Activated T-helper 17 cell treated with anti-CD3 and anti-CD28 coated beads, Interleukin-2, amount 50 U/mL, for 72 hours (primary cell): ENCODE measurements around the gene JAG2. TPM values are rescaled to one million over a fixed set of nuclear protein-coding genes. Genes with fewer than 3 reads are reported as not detected.

ENCODE experiments used
- ATAC-seq: fragments of 150-1000 bp; cut with Tn5 transposase; replicated peaks from 2 replicates; pipeline ENCODE4 v1.10.0; 2021; ENCODE audit warnings: mild to moderate bottlenecking, moderate library complexity
- H3K27ac Mint-ChIP-seq: one replicate; pipeline ENCODE4 v1.8.0; 2022; ENCODE audit warnings: mixed read lengths
- H3K27me3 Mint-ChIP-seq: one replicate; pipeline ENCODE4 v1.8.0; 2022; ENCODE audit warnings: mixed read lengths
- H3K36me3 Mint-ChIP-seq: one replicate; pipeline ENCODE4 v1.8.0; 2022; ENCODE audit warnings: low read depth, mild to moderate bottlenecking, mixed read lengths
- H3K4me1 Mint-ChIP-seq: one replicate; pipeline ENCODE4 v1.8.0; 2022; ENCODE audit warnings: mixed read lengths
- H3K4me3 Mint-ChIP-seq: one replicate; pipeline ENCODE4 v1.8.0; 2022; ENCODE audit warnings: mild to moderate bottlenecking, mixed read lengths
- H3K9me3 Mint-ChIP-seq: one replicate; pipeline ENCODE4 v1.8.0; 2022; ENCODE audit warnings: mixed read lengths
- total RNA-seq, 2 donors: library from RNA; stranded (reverse); gene quantifications; one replicate each; pipeline ENCODE4 v1.2.3, GENCODE V29; 2022

Gene JAG2
- total RNA-seq, 2 donors from 2014 or later: 2.5 TPM

DNA sequence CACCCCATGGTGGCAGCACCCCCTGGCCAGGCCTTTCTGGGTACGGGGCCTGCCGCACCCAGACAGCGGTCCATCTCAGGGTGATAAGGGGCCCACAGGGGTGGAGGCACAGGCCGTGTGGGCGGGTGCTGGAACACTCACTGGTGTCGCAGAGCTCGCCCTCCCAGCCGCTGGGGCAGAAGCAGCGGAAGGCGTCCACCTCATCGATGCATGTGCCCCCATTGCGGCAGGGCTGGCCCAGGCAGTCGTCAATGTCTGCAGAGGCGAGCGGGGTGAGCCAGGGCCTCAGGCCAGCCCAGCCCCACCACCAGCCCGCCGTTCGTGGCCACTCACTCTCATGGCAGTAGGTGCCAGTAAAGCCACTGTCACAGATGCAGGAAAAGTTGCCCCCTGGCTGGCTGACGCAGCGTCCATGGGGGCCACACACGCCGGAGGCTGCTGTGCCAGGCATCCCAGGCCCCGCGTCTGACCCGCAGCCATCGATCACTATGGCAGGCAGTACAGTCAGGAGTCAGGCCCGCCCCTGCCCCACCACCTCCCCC lies 19.9 kb downstream of the JAG2 start:
- ATAC-seq: no peak
- H3K9me3 Mint-ChIP-seq: no peaks in the 10 kb centered on the region
- H3K4me3 Mint-ChIP-seq: no peak overlapping the region
- no peaks in the 10 kb centered on the region for H3K4me1 Mint-ChIP-seq
- H3K27ac Mint-ChIP-seq: no peak overlapping the region
- no peaks in the 10 kb centered on the region for H3K36me3 Mint-ChIP-seq
- H3K27me3 Mint-ChIP-seq: no peaks in the 10 kb centered on the region

DNA sequence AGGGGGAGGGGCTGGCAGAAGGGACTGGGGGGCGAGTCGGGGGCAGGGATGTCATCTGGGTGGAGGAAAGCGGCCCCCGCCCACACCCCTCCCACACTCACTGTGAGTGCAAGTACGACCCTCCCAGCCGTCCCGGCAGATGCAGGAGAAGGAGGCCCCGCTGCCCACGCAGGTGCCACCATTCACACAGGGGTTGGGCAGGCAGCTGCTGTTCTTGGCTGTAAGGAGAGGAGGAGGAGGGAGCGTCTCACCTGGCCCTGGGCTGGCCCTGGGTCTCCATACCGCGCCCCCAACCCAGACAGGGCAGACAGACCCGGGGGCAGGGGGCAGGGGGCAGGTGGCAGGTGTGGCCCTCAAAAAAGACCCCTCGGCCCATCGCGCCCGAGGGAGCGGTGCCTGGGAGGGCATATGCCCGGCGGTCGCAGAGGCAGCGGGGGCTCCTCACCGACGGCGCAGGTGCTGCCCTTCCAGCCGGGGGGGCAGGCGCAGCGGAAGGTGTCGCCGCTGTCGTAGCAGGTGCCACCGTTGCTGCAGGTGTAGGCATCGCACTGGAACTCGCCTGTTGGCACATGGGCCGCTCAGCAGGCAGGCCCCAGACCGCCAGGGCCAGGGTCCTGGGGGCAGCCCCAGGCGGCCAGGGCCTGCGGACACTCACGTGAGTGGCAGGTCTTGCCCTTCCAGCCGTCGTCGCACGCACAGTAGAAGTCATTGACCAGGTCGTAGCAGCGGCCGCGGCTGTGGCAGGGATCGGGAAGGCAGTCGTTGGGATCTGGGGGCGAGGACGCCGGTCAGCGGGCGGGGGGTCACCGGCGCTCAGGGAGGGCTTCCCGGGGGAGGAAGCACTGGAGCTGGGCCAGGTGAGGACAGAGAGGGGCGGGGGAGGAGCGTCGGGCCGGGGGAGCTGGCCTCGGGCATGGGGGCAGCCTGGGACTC lies 20.6 kb downstream of the JAG2 start:
- Mint-ChIP-seq H3K27me3 (no peaks in the 10 kb centered on the region), H3K36me3 (no peaks in the 10 kb centered on the region), H3K9me3 (no peaks in the 10 kb centered on the region), H3K4me3 (no peak overlapping the region), H3K27ac (no peak overlapping the region), H3K4me1 (no peaks in the 10 kb centered on the region)
- ATAC-seq: no peak

GRCh38 chr14:105146976-105147635 lies 21.5 kb downstream of the JAG2 start:
- Mint-ChIP-seq H3K4me1 (no peaks in the 10 kb centered on the region), H3K4me3 (no peak overlapping the region), H3K9me3 (no peaks in the 10 kb centered on the region), H3K36me3 (no peaks in the 10 kb centered on the region), H3K27me3 (no peaks in the 10 kb centered on the region), H3K27ac (no peak overlapping the region)
- ATAC-seq: no peak

- no peaks in the 10 kb centered on the region for H3K4me1 Mint-ChIP-seq
- no peaks in the 10 kb centered on the region for H3K36me3 Mint-ChIP-seq
- H3K27ac Mint-ChIP-seq: no peak overlapping the region
- H3K9me3 Mint-ChIP-seq: no peaks in the 10 kb centered on the region
- no peaks in the 10 kb centered on the region for H3K27me3 Mint-ChIP-seq
- H3K4me3 Mint-ChIP-seq: no peak overlapping the region
- no peak for ATAC-seq
These were observed 22.2 kb downstream of the JAG2 start for GRCh38 chr14:105146181-105146975.

DNA sequence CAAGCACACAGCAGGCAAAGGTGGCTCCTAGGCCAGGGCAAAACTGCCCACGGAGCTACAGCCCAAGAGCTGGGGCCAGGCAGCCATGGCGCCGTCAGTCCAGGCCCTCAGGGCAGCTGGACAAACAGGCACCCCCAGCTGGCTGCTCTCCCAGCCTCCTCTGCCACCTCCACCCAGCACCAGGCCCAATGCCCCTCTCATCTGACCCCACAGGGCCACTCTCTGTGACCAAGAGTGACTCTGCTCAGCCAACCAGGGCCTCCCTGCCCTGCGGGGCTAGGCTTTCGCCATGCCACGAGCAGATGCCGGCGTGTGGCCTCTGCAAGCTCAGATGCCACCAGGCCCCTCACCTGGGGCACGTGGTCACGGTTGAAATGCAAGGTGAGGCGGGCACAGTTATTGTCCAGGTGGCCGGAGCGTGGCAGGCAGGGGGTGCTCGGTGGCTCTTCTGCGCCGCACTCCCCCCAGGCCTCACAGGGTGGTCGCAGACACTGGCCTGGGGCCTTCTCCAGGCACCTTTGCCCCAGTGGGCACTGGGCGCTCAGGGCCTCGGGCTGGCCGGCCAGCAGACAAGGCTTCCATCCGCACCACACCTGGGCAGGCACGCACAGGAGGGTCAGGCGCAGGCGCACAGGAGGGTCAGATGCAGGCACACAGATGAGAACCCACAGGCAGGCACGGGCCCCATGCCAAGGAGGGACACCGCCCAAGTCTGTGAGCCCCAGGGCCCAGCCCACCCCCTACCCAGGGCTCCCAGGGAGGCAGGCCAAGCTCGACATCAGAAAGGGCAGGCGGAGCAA lies 23.0 kb downstream of the JAG2 start:
- Mint-ChIP-seq H3K27ac (no peak overlapping the region), H3K9me3 (no peaks in the 10 kb centered on the region), H3K36me3 (no peaks in the 10 kb centered on the region), H3K27me3 (no peaks in the 10 kb centered on the region), H3K4me3 (no peak overlapping the region), H3K4me1 (no peaks in the 10 kb centered on the region)
- no peak for ATAC-seq

DNA sequence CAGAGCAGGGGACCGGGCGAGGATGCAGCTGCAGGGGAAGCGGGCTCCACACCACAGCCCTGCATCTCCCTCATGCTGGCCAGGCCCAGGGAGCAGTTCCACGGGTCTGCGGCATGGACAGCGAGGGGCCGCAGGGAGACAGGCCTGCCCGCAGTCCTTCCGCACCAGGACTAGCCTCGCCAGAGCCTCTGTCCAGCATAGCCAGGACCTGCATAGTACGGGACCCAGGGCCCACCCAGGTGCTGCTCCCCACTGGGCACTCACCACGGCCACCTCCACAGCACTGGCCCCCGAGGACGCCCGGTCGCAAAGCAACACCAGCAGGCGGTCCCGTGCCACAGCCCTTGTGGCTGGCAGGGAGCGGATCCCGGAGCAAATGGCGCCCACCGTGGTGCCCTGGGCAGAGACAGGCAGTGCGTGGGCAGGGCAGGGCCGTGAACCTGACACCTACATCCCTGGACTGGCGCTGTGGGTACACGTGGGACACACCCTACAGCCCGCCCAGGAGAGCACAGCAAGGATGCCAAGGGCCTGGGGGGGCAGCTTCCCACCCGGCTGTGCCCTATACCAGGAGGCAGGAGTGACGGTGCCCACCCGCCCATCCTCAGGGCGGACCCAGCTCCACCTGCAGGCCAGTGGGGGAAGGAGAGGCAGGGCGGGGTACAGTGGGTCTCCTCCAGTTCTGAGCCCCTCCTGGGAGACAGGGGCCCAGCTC lies 23.8 kb downstream of the JAG2 start:
- no peaks in the 10 kb centered on the region for H3K36me3 Mint-ChIP-seq
- H3K4me1 Mint-ChIP-seq: no peaks in the 10 kb centered on the region
- H3K27ac Mint-ChIP-seq: no peak overlapping the region
- peaks cover 4% of the 10 kb centered on the region for H3K9me3 Mint-ChIP-seq
- ATAC-seq: no peak
- no peak overlapping the region for H3K4me3 Mint-ChIP-seq
- no peaks in the 10 kb centered on the region for H3K27me3 Mint-ChIP-seq

GRCh38 chr14:105144026-105144665 lies 24.4 kb downstream of the JAG2 start:
- Mint-ChIP-seq H3K36me3 (no peaks in the 10 kb centered on the region), H3K27ac (no peak overlapping the region), H3K4me1 (no peaks in the 10 kb centered on the region), H3K27me3 (no peaks in the 10 kb centered on the region), H3K4me3 (no peak overlapping the region), H3K9me3 (peaks cover 4% of the 10 kb centered on the region)
- ATAC-seq: no peak

DNA sequence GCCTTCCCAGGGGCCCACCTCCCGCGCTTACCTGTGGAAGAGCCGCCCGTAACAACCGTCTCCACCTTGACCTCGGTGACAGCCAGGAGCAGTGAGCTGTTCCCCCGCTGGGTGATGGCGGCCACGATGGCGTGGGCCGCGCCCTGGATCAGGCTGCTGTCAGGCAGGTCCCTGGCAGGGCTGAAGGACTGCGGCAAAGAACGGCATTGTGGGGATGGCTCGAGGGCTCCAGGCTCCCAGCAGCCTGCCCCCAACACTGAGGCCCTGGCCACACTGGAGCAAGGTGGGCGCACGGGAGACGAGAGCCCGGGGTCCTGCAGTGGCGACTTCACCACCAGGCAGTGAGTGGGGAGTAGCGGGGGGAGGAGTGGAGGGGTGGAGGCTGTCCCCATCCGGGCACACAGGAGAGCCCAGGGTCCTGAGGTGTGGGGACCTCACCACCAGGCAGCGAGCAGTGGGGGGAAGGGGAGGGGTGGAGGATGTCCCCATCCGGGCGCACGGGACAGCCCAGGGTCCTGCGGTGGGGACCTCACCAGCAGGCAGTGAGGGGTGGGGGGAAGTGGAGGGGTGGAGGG lies 25.0 kb downstream of the JAG2 start:
- peaks cover 4% of the 10 kb centered on the region for H3K9me3 Mint-ChIP-seq
- no peak overlapping the region for H3K4me3 Mint-ChIP-seq
- ATAC-seq: no peak
- H3K36me3 Mint-ChIP-seq: no peaks in the 10 kb centered on the region
- no peaks in the 10 kb centered on the region for H3K27me3 Mint-ChIP-seq
- no peaks in the 10 kb centered on the region for H3K4me1 Mint-ChIP-seq
- H3K27ac Mint-ChIP-seq: no peak overlapping the region

GRCh38 chr14:105142651-105143450 lies 25.7 kb downstream of the JAG2 start:
- peaks cover 4% of the 10 kb centered on the region for H3K9me3 Mint-ChIP-seq
- H3K27ac Mint-ChIP-seq: no peak overlapping the region
- H3K4me3 Mint-ChIP-seq: no peak overlapping the region
- no peaks in the 10 kb centered on the region for H3K27me3 Mint-ChIP-seq
- no peak for ATAC-seq
- H3K4me1 Mint-ChIP-seq: no peaks in the 10 kb centered on the region
- H3K36me3 Mint-ChIP-seq: no peaks in the 10 kb centered on the region

- no peak overlapping the region for H3K27ac Mint-ChIP-seq
- H3K9me3 Mint-ChIP-seq: peaks cover 4% of the 10 kb centered on the region
- no peak overlapping the region for H3K4me3 Mint-ChIP-seq
- ATAC-seq: no peak
- H3K4me1 Mint-ChIP-seq: no peaks in the 10 kb centered on the region
- H3K36me3 Mint-ChIP-seq: no peaks in the 10 kb centered on the region
- H3K27me3 Mint-ChIP-seq: no peaks in the 10 kb centered on the region
These were observed 26.9 kb downstream of the JAG2 start for GRCh38 chr14:105141486-105142281.

DNA sequence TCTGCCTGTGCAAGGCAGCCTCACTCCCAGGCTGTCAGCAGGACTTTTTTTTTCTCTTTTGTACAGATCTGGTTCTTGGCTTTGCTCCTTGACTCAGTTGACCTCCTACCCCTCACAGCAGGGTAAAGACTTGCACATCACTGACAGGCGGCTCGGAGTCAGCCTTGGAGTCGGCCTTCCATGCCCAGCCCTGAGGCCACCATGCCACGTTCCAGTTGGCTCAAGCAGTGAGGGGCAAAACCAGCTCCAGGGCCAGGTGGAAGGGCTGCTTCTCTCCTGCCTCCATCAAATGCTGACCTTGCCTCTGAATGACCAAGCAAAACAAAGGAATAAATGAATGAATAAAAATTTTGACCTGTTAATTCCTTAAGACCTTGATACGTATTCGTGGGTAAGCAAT lies 27.6 kb downstream of the JAG2 start:
- no peaks in the 10 kb centered on the region for H3K27me3 Mint-ChIP-seq
- no peaks in the 10 kb centered on the region for H3K36me3 Mint-ChIP-seq
- no peak for ATAC-seq
- peaks cover 4% of the 10 kb centered on the region for H3K9me3 Mint-ChIP-seq
- no peak overlapping the region for H3K27ac Mint-ChIP-seq
- H3K4me3 Mint-ChIP-seq: no peak overlapping the region
- H3K4me1 Mint-ChIP-seq: no peaks in the 10 kb centered on the region
